Tibial nerve (tissue), 3 donors: ENCODE data around the gene ADGRB3.

Experiments
- CTCF ChIP-seq, 5 experiments: fragments of 200-600 bp in 3 of 5; fragments of 450-650 bp in 2 of 5; sonication (generic) in 3 of 5; IDR thresholded peaks; one replicate each; pipeline ENCODE4 v1.5.1; 2016 to 2019; ENCODE audit warnings: antibody characterized with exemption in 5 of 5, mild to moderate bottlenecking in 3 of 5, moderate library complexity in 2 of 5
- POLR2A ChIP-seq, 2 donors: fragments of 450-650 bp; IDR thresholded peaks; one replicate each; pipeline ENCODE4 v1.6.1; 2017; ENCODE audit warnings: antibody characterized with exemption in 2 of 2, mild to moderate bottlenecking in 2 of 2, moderate library complexity in 2 of 2

- TF ChIP-seq CTCF (IDR thresholded peaks at IDR 0.05) (no peak), POLR2A (IDR thresholded peaks at IDR 0.05) (no peak)
Measured at GRCh38 chr6:68632734-68633133, 2.3 kb upstream of the ADGRB3 start.
